Right cardiac atrium (tissue), 5 donors: ENCODE results near the gene NF2. TPM values are rescaled to one million over a fixed set of nuclear protein-coding genes. Genes with fewer than 3 reads are reported as not detected.

Experiments used
- ATAC-seq, 2 donors: fragments of 200-7000 bp; cut with Tn5 transposase; one replicate each; pipeline versions ENCODE4 v1.8.0 to v1.9.1; 2020; ENCODE audit warnings: moderate library complexity in 2 of 2, mild to moderate bottlenecking in 1 of 2
- DNase-seq, 3 donors: peaks; one replicate each; pipeline ENCODE4 v3.0.0-alpha.2; 2020
- H3K27ac ChIP-seq: one replicate; pipeline ENCODE4 v1.5.1; 2013; ENCODE audit warnings: mild to moderate bottlenecking, low read length, control low read depth, moderate library complexity
- H3K27me3 ChIP-seq: one replicate; pipeline ENCODE4 v1.6.1; 2013; ENCODE audit not compliant: control insufficient read depth, insufficient read depth
- H3K4me1 ChIP-seq: one replicate; pipeline ENCODE4 v1.6.1; 2013; ENCODE audit warnings: low read length; ENCODE audit not compliant: control insufficient read depth, insufficient read depth
- H3K4me3 ChIP-seq: one replicate; pipeline ENCODE4 v1.5.1; 2013; ENCODE audit warnings: low read length, control low read depth
- H3K9me3 ChIP-seq: one replicate; pipeline ENCODE4 v1.6.1; 2013; ENCODE audit warnings: low read length; ENCODE audit not compliant: control insufficient read depth
- whole genome bisulfite sequencing: extraction: QIAGEN DNeasy Blood & Tissue Kit; methylation state at CpG from one replicate; pipeline ENCODE4 v1.1.7; 2013; 5-methylcytosine and 5-hydroxymethylcytosine counted together
- intact Hi-C, 4 donors: fragments of 100-400 bp; cut with DNase I; formaldehyde crosslinking; loops; one replicate each; pipeline versions ENCODE4 v1.11.0 to v1.14.0; 2022 to 2023
- polyA plus RNA-seq: library from polyadenylated mRNA; stranded (reverse); fragments of 200-250 nt; gene quantifications from one replicate; pipeline ENCODE4 v1.2.3, GENCODE V29; 2013
- total RNA-seq, 4 donors: library from RNA; stranded (reverse); fragmentation: NEBNext Ultra II Directional; extraction: Animal tissue kit (Norgen Biotek cat#: 25700); gene quantifications; one replicate each; pipeline ENCODE4 v1.2.1, GENCODE V29; 2021
- donor health status: healthy with polysubstance abuse.
- donor health status: DM: no; HTN: yes; CAD: no.
- donor health status: DM: no; HTN: no; CAD: no.
- donor health status: DM: no; HTN: yes; CAD: no; lungs with severe emphysema.
- donor health status: DM: yes; HTN: yes; CAD: no.

The NF2 gene
- total and polyA plus RNA-seq, 5 donors, result 23.4 to 53.9 (median 49.0) TPM

GRCh38 chr22:29726106-29726505 lies 122.7 kb downstream of the NF2 start:
- no peak overlapping the region for H3K27ac ChIP-seq
- no peaks in the 10 kb centered on the region for H3K27me3 ChIP-seq
- WGBS, result 61% methylated on average over 7 of the region's 7 CpGs
- no peaks in the 10 kb centered on the region for H3K9me3 ChIP-seq
- DNase-seq, result no peak
- H3K4me3 ChIP-seq, result no peak overlapping the region
- ATAC-seq, result no peak
- intact Hi-C loops, result no loop called here
- no peaks in the 10 kb centered on the region for H3K4me1 ChIP-seq

GRCh38 chr22:29726512-29727130 lies 123.2 kb downstream of the NF2 start:
- intact Hi-C loops, result no loop called here
- ATAC-seq, result no peak
- 36% methylated on average over 15 of the region's 15 CpGs for WGBS

GRCh38 chr22:29727131-29727523 lies 123.7 kb downstream of the NF2 start:
- no peaks in the 10 kb centered on the region for H3K27me3 ChIP-seq
- no peaks in the 10 kb centered on the region for H3K9me3 ChIP-seq
- ATAC-seq (peak; percentile 56 to 60), DNase-seq (peak; percentile 67 to 85 (median 73))
- no peak overlapping the region for H3K27ac ChIP-seq
- 5% methylated on average over 17 of the region's 17 CpGs for WGBS
- no peak overlapping the region for H3K4me3 ChIP-seq
- no peaks in the 10 kb centered on the region for H3K4me1 ChIP-seq
- intact Hi-C loops, result no loop called here

More at GRCh38 chr22:29726512-29727130, 123.2 kb downstream of the NF2 start:
- peak in 1 of 3 donors; percentile 54 for DNase-seq
- Histone ChIP-seq H3K27ac (no peak overlapping the region), H3K9me3 (no peaks in the 10 kb centered on the region), H3K4me3 (no peak overlapping the region), H3K4me1 (no peaks in the 10 kb centered on the region), H3K27me3 (no peaks in the 10 kb centered on the region)

GRCh38 chr22:29729161-29729560 lies 125.7 kb downstream of the NF2 start:
- DNase-seq (no peak), ATAC-seq (no peak)
- no peaks in the 10 kb centered on the region for H3K27me3 ChIP-seq
- H3K27ac ChIP-seq, result no peak overlapping the region
- no peaks in the 10 kb centered on the region for H3K4me1 ChIP-seq
- WGBS, result 93% methylated on average over 20 of the region's 20 CpGs
- no peaks in the 10 kb centered on the region for H3K9me3 ChIP-seq
- no peak overlapping the region for H3K4me3 ChIP-seq
- intact Hi-C loops, result no loop called here

GRCh38 chr22:29731058-29731850 lies 127.8 kb downstream of the NF2 start:
- Histone ChIP-seq H3K9me3 (no peaks in the 10 kb centered on the region), H3K27ac (no peak overlapping the region), H3K4me1 (no peaks in the 10 kb centered on the region), H3K27me3 (no peaks in the 10 kb centered on the region), H3K4me3 (no peak overlapping the region)
- DNase-seq (no peak), ATAC-seq (no peak)
- 81% methylated on average over 18 of the region's 18 CpGs for WGBS
- intact Hi-C loops, result no loop called here

- 91% methylated on average over 6 of the region's 6 CpGs for WGBS
- ATAC-seq (no peak), DNase-seq (no peak)
- Histone ChIP-seq H3K27me3 (no peaks in the 10 kb centered on the region), H3K9me3 (no peaks in the 10 kb centered on the region), H3K4me3 (no peak overlapping the region), H3K4me1 (no peaks in the 10 kb centered on the region), H3K27ac (no peak overlapping the region)
- intact Hi-C loops, result no loop called here
Measured at GRCh38 chr22:29732883-29733282, 129.4 kb downstream of the NF2 start.

- no peak for ATAC-seq
- DNase-seq, result peak in 1 of 3 donors; percentile 67
- H3K27ac ChIP-seq, result no peak overlapping the region
- WGBS, result 67% methylated on average over 19 of the region's 19 CpGs
- no peaks in the 10 kb centered on the region for H3K27me3 ChIP-seq
- H3K4me1 ChIP-seq, result no peaks in the 10 kb centered on the region
- no peaks in the 10 kb centered on the region for H3K9me3 ChIP-seq
- H3K4me3 ChIP-seq, result no peak overlapping the region
- intact Hi-C loops, result no loop called here
Measured at GRCh38 chr22:29733362-29734201, 130.1 kb downstream of the NF2 start.

- DNase-seq (no peak), ATAC-seq (no peak)
- no peak overlapping the region for H3K4me3 ChIP-seq
- H3K4me1 ChIP-seq, result no peaks in the 10 kb centered on the region
- no peak overlapping the region for H3K27ac ChIP-seq
- no peaks in the 10 kb centered on the region for H3K9me3 ChIP-seq
- intact Hi-C loops, result no loop called here
- H3K27me3 ChIP-seq, result no peaks in the 10 kb centered on the region
- 90% methylated on average over 8 of the region's 8 CpGs for WGBS
Measured at GRCh38 chr22:29734406-29734805, 131.0 kb downstream of the NF2 start.

GRCh38 chr22:29734838-29735237 lies 131.4 kb downstream of the NF2 start:
- DNase-seq, result no peak
- Histone ChIP-seq H3K4me1 (no peaks in the 10 kb centered on the region), H3K9me3 (no peaks in the 10 kb centered on the region), H3K27ac (no peak overlapping the region), H3K27me3 (no peaks in the 10 kb centered on the region), H3K4me3 (no peak overlapping the region)
- intact Hi-C loops, result no loop called here
- WGBS, result 70% methylated on average over 9 of the region's 9 CpGs
- no peak for ATAC-seq

GRCh38 chr22:29735416-29735815 lies 132.0 kb downstream of the NF2 start:
- no peaks in the 10 kb centered on the region for H3K4me1 ChIP-seq
- DNase-seq (no peak), ATAC-seq (no peak)
- 73% methylated on average over 1 of the region's 1 CpG for WGBS
- intact Hi-C loops, result no loop called here
- H3K9me3 ChIP-seq, result no peaks in the 10 kb centered on the region
- H3K27ac ChIP-seq, result no peak overlapping the region
- no peaks in the 10 kb centered on the region for H3K27me3 ChIP-seq
- no peak overlapping the region for H3K4me3 ChIP-seq
